Common myeloid progenitor, CD34-positive (primary cell): ENCODE data around the gene CHEK2.

ENCODE experiments used
- CTCF ChIA-PET: fragments of 350-600 bp; sonication (Branson Sonifier 250); formaldehyde crosslinking; loops from one replicate; lab custom pipeline; 2021; ENCODE audit warnings: antibody characterized with exemption; lab: Charles Lee
- POLR2A ChIA-PET: fragments of 350-600 bp; sonication (Branson Sonifier 250); formaldehyde crosslinking; loops from one replicate; lab custom pipeline; 2021; ENCODE audit warnings: antibody characterized with exemption; lab: Charles Lee
- DNase-seq, 3 donors: peaks; one replicate each; pipeline versions ENCODE4 v3.0.0 to v3.0.0-alpha.2; 2013
- H3K27ac ChIP-seq, 2 experiments: 1 replicate in 1 of 2; 2 replicates in 1 of 2; pipeline ENCODE4 v1.7.0; 2013; ENCODE audit warnings: inconsistent platforms in 2 of 2, low read length in 2 of 2, mild to moderate bottlenecking in 2 of 2, low read depth in 1 of 2, moderate library complexity in 1 of 2; ENCODE audit not compliant: severe bottlenecking in 2 of 2, insufficient read depth in 1 of 2, poor library complexity in 1 of 2
- H3K27me3 ChIP-seq, 5 experiments: replicated peaks in 2 of 5; 1 replicate in 3 of 5; 2 replicates in 2 of 5; pipeline versions ENCODE4 v1.6.1 to v1.7.0; 2013; ENCODE audit warnings: low read length in 4 of 5, mild to moderate bottlenecking in 2 of 5, moderate library complexity in 2 of 5, inconsistent platforms in 1 of 5; ENCODE audit not compliant: insufficient read depth in 5 of 5, control insufficient read depth in 4 of 5
- H3K36me3 ChIP-seq, 4 experiments: 1 replicate in 2 of 4; 2 replicates in 2 of 4; pipeline versions ENCODE4 v1.6.1 to v1.7.0; 2013; ENCODE audit warnings: low read length in 3 of 4, control low read depth in 1 of 4, mild to moderate bottlenecking in 1 of 4; ENCODE audit not compliant: control insufficient read depth in 4 of 4, insufficient read depth in 4 of 4
- H3K4me1 ChIP-seq, 4 experiments: 1 replicate in 3 of 4; 2 replicates in 1 of 4; pipeline versions ENCODE4 v1.6.1 to v1.7.1; 2013; ENCODE audit warnings: low read length in 3 of 4, mild to moderate bottlenecking in 3 of 4, control low read depth in 1 of 4, inconsistent platforms in 1 of 4, moderate library complexity in 1 of 4; ENCODE audit not compliant: control insufficient read depth in 4 of 4, insufficient read depth in 4 of 4; ENCODE audit errors: control extremely low read depth in 1 of 4
- H3K4me3 ChIP-seq, 7 experiments: 1 replicate in 4 of 7; 2 replicates in 3 of 7; pipeline versions ENCODE4 v1.5.1 to v1.7.0; 2013; ENCODE audit warnings: mild to moderate bottlenecking in 7 of 7, low read length in 6 of 7, moderate library complexity in 6 of 7, inconsistent platforms in 2 of 7, low read depth in 2 of 7, control low read depth in 1 of 7; ENCODE audit not compliant: insufficient read depth in 4 of 7, control insufficient read depth in 1 of 7; ENCODE audit errors: extremely low read depth in 1 of 7
- H3K9me3 ChIP-seq, 5 experiments: 1 replicate in 4 of 5; 2 replicates in 1 of 5; pipeline versions ENCODE4 v1.6.1 to v1.7.1; 2013; ENCODE audit warnings: low read length in 4 of 5, mild to moderate bottlenecking in 2 of 5, inconsistent platforms in 1 of 5, low read depth in 1 of 5, moderate library complexity in 1 of 5; ENCODE audit not compliant: control insufficient read depth in 4 of 5, insufficient read depth in 2 of 5; ENCODE audit errors: control extremely low read depth in 1 of 5
- WGBS: methylation state at CpG from one replicate; pipeline ENCODE4 v1.1.5; 2013; ENCODE audit not compliant: insufficient coverage; 5-methylcytosine and 5-hydroxymethylcytosine counted together

The CHEK2 gene

GRCh38 chr22:28711820-28712777, 29.5 kb downstream of the CHEK2 start:
- ChIA-PET POLR2A (no interaction called here), CTCF (no interaction called here)
- H3K4me1 ChIP-seq, result no peaks in the 10 kb centered on the region
- DNase-seq, result no peak
- H3K36me3 ChIP-seq, result peaks cover 4 to 29% (median 16%) of the 10 kb centered on the region in 4 experiments
- H3K9me3 ChIP-seq, result no peaks in the 10 kb centered on the region
- WGBS, result 94% methylated on average over 3 of the region's 6 CpGs
- no peak overlapping the region for H3K27ac ChIP-seq
- H3K27me3 ChIP-seq, result no peaks in the 10 kb centered on the region
- no peak overlapping the region for H3K4me3 ChIP-seq

GRCh38 chr22:28711341-28711740, 30.3 kb downstream of the CHEK2 start:
- Histone ChIP-seq H3K27me3 (no peaks in the 10 kb centered on the region), H3K4me3 (no peak overlapping the region), H3K36me3 (peaks cover 2 to 32% (median 18%) of the 10 kb centered on the region in 4 experiments), H3K27ac (no peak overlapping the region), H3K4me1 (no peaks in the 10 kb centered on the region), H3K9me3 (no peaks in the 10 kb centered on the region)
- ChIA-PET POLR2A (no interaction called here), CTCF (no interaction called here)
- no peak for DNase-seq
- no CpG with 5 or more reads among the region's 2 CpGs for WGBS

GRCh38 chr22:28710576-28711191, 30.9 kb downstream of the CHEK2 start:
- DNase-seq, result no peak
- POLR2A ChIA-PET, result no interaction called here
- no peaks in the 10 kb centered on the region for H3K27me3 ChIP-seq
- 100% methylated on average over 1 of the region's 3 CpGs for WGBS
- H3K36me3 ChIP-seq, result peaks cover 2 to 36% (median 21%) of the 10 kb centered on the region in 4 experiments
- H3K4me3 ChIP-seq, result no peak overlapping the region
- H3K9me3 ChIP-seq, result no peaks in the 10 kb centered on the region
- no peaks in the 10 kb centered on the region for H3K4me1 ChIP-seq
- H3K27ac ChIP-seq, result no peak overlapping the region
- CTCF ChIA-PET, result interaction anchor here (1.2 to 1.6 kb wide), 2 partner anchors 9 to 11 kb away, joined by 3 to 6 read pairs; no protein-coding TSS in a partner anchor

DNA sequence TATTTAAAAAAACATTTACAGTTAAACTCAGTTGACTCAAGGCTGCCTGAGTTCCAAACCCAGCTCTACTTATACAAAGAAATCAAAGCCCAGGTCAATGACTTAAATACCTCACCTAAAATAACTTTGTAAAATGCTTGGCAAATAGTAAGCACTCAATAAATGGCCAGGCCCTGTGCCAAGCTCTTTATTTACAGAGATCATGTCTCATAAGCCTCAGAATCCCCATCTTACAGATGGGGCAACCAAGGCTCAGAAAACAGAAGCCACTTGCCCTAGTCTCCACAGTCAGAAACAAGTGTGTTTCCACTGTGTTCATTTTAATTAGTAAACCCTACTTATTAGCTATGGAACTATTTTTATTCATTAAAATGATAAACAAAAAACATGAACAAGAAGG, 31.5 kb downstream of the CHEK2 start:
- DNase-seq, result no peak
- ChIA-PET CTCF (interaction anchor here (1.2 to 1.6 kb wide), 2 partner anchors 9 to 11 kb away, joined by 3 to 6 read pairs; no protein-coding TSS in a partner anchor), POLR2A (no interaction called here)
- Histone ChIP-seq H3K9me3 (no peaks in the 10 kb centered on the region), H3K36me3 (peaks cover 4 to 36% (median 21%) of the 10 kb centered on the region in 4 experiments), H3K27me3 (no peaks in the 10 kb centered on the region), H3K4me1 (no peaks in the 10 kb centered on the region), H3K27ac (no peak overlapping the region), H3K4me3 (no peak overlapping the region)

DNA sequence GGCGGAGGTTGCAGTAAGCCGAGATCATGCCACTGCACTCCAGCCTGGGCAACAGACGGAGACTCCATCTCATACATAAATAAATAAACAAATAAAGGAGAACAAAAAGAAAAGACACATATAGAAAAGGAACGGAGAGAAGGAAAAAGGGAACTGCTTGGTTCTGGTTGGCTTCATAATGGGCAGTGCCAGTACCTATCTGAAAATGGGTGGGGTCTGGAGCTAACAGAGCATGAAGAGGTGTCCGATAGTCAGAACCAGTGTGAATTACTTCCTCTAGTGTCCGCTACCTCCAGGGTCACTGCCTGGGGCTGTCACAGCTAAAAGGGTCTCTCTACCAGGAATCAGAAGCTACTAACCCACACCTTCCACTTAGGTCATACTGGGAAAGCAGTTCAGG, 34.8 kb downstream of the CHEK2 start:
- Histone ChIP-seq H3K27me3 (no peaks in the 10 kb centered on the region), H3K36me3 (peaks cover 4 to 42% (median 24%) of the 10 kb centered on the region in 4 experiments), H3K4me1 (peaks cover 0 to 3% (median 0%) of the 10 kb centered on the region in 4 experiments), H3K4me3 (no peak overlapping the region), H3K27ac (no peak overlapping the region), H3K9me3 (no peaks in the 10 kb centered on the region)
- 96% methylated on average over 3 of the region's 6 CpGs for WGBS
- POLR2A ChIA-PET, result no interaction called here
- CTCF ChIA-PET, result no interaction called here
- no peak for DNase-seq

DNA sequence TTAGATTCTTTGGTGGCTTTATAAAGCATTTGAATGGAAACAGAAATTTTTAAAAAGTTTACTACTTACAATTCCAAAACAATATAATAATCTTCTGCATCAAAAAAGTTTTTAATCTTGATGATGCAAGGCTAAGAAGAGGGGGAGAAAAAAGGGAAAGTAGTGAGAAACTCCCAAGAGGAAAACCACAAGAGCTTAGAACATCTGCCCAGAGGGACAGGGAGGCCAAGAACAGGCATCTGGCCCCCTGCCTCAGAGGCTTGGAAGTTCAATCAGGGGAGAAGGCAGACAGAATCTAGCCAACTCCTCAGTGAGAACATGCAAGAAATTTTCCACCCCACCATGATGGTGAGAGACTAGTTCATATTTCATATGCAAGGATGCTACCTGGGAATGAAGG, 38.2 kb downstream of the CHEK2 start:
- peaks cover 0 to 3% (median 0%) of the 10 kb centered on the region in 4 experiments for H3K4me1 ChIP-seq
- POLR2A ChIA-PET, result no interaction called here
- peaks cover 2 to 35% (median 22%) of the 10 kb centered on the region in 4 experiments for H3K36me3 ChIP-seq
- H3K27me3 ChIP-seq, result no peaks in the 10 kb centered on the region
- no peaks in the 10 kb centered on the region for H3K9me3 ChIP-seq
- no peak for DNase-seq
- CTCF ChIA-PET, result no interaction called here
- no peak overlapping the region for H3K27ac ChIP-seq
- H3K4me3 ChIP-seq, result no peak overlapping the region

- Histone ChIP-seq H3K9me3 (no peaks in the 10 kb centered on the region), H3K27me3 (no peaks in the 10 kb centered on the region), H3K4me3 (no peak overlapping the region), H3K4me1 (peaks cover 0 to 3% (median 0%) of the 10 kb centered on the region in 4 experiments), H3K36me3 (peaks cover 2 to 32% (median 22%) of the 10 kb centered on the region in 4 experiments), H3K27ac (no peak overlapping the region)
- ChIA-PET POLR2A (no interaction called here), CTCF (no interaction called here)
- no peak for DNase-seq
- WGBS, result no CpG with 5 or more reads among the region's 2 CpGs
Observed at GRCh38 chr22:28702891-28703290, 38.7 kb downstream of the CHEK2 start.
